GM12891 (cell line): ENCODE measurements around the gene CDK9.

Source experiments
- POLR2A ChIP-seq: IDR thresholded peaks from 2 replicates; pipeline ENCODE4 v1.6.1; 2011; ENCODE audit warnings: low read depth, low read length, control low read depth
- POLR2AphosphoS5 ChIP-seq: IDR thresholded peaks from 2 replicates; pipeline ENCODE4 v1.6.1; 2011; ENCODE audit warnings: low read depth, low read length, control low read depth
- POU2F2 ChIP-seq: IDR thresholded peaks from 2 replicates; pipeline ENCODE4 v1.6.1; 2011; ENCODE audit warnings: low read depth, mild to moderate bottlenecking, control low read depth, low read length, moderate library complexity

- TF ChIP-seq POLR2A (no peak), POU2F2 (no peak), POLR2AphosphoS5 (no peak)
Observed at GRCh38 chr9:127838375-127839078, 52.7 kb downstream of the CDK9 start.
